GM12874 (cell line): ENCODE data around the gene OR1J4.

Experiments used
- CTCF ChIP-seq: IDR thresholded peaks from 2 replicates; pipeline ENCODE4 v1.5.1; 2011; ENCODE audit warnings: low read depth, mild to moderate bottlenecking, control low read depth, low read length, moderate library complexity; ENCODE audit not compliant: insufficient read depth

OR1J4 gene

GRCh38 chr9:122506964-122507363 lies 12.0 kb upstream of the OR1J4 start:
- no peak for TF ChIP-seq CTCF

GRCh38 chr9:122510502-122510901 lies 8.4 kb upstream of the OR1J4 start, which contains the start of gene OR1J2:
OR1J2 (plus strand) TSS chr9:122510802; CDS start chr9:122510802, 0 bp downstream.
- TF ChIP-seq CTCF: no peak

- no peak for TF ChIP-seq CTCF
Measured at GRCh38 chr9:122518226-122518625, 715 bp upstream of the OR1J4 start.

- no peak for TF ChIP-seq CTCF
Measured at GRCh38 chr9:122519376-122519775, 435 bp downstream of the OR1J4 start.

GRCh38 chr9:122526602-122527001 lies 7.7 kb downstream of the OR1J4 start:
- no peak for TF ChIP-seq CTCF

GRCh38 chr9:122527193-122527592 lies 8.3 kb downstream of the OR1J4 start, which contains the start of gene OR1N1:
OR1N1 (minus strand) TSS chr9:122527293; CDS start chr9:122527293, 0 bp downstream.
- no peak for TF ChIP-seq CTCF

- TF ChIP-seq CTCF: no peak
Measured at GRCh38 chr9:122536134-122536533, 17.2 kb downstream of the OR1J4 start.
